ENCODE data around the gene KLHL1. TPM values are rescaled to one million over a fixed set of nuclear protein-coding genes. Genes with fewer than 3 reads are reported as not detected.

Gene KLHL1
- total and polyA plus RNA-seq, 12 donors, result under 0.01 to 0.28 (median 0.08) TPM; not detected in 7

DNA sequence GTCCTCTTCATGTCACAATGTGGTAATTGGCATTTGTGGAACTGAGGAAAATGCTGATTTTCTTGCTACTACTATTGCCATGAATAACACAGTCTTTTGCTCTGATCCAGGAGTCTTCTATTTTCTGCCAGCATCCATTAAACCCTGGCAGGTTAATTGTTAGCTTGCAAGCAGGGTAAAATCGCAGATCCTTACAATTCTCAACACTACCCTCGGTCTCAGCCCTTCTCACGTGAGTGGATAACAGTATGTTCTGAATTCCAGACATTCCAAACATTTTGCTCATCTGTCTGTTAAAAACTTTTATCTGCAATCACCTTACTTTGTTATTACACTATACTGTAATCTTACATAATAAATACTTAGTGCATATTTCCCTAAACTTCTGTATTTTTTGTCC is 251.9 kb downstream of the KLHL1 start:
- WGBS, 4 donors, result 42 to 51% (median 49%) methylated on average over 3 of the region's 3 CpGs
- H3K36me3 ChIP-seq (replicated peaks in 1 of 2), result no peaks in the 10 kb centered on the region
- H3K27ac ChIP-seq, result no peak overlapping the region
- no peak for DNase-seq
- no peaks in the 10 kb centered on the region for H3K27me3 ChIP-seq
- H3K4me3 ChIP-seq, result no peak overlapping the region
- H3K9me3 ChIP-seq (replicated peaks in 1 of 3), result no peaks in the 10 kb centered on the region
- intact Hi-C loops (cut with DNase I), result loop anchor here (5.0 to 10.0 kb wide), 2 partner anchors 319 to 322 kb away; no protein-coding TSS in a partner anchor
- TF ChIP-seq, protein P1, sequence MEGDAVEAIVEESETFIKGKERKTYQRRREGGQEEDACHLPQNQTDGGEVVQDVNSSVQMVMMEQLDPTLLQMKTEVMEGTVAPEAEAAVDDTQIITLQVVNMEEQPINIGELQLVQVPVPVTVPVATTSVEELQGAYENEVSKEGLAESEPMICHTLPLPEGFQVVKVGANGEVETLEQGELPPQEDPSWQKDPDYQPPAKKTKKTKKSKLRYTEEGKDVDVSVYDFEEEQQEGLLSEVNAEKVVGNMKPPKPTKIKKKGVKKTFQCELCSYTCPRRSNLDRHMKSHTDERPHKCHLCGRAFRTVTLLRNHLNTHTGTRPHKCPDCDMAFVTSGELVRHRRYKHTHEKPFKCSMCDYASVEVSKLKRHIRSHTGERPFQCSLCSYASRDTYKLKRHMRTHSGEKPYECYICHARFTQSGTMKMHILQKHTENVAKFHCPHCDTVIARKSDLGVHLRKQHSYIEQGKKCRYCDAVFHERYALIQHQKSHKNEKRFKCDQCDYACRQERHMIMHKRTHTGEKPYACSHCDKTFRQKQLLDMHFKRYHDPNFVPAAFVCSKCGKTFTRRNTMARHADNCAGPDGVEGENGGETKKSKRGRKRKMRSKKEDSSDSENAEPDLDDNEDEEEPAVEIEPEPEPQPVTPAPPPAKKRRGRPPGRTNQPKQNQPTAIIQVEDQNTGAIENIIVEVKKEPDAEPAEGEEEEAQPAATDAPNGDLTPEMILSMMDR (IDR thresholded peaks at IDR 0.05), result no peak
- TF ChIP-seq POLR2A (IDR thresholded peaks at IDR 0.05), result no peak
- no peaks in the 10 kb centered on the region for H3K4me1 ChIP-seq (replicated peaks in 1 of 2)

DNA sequence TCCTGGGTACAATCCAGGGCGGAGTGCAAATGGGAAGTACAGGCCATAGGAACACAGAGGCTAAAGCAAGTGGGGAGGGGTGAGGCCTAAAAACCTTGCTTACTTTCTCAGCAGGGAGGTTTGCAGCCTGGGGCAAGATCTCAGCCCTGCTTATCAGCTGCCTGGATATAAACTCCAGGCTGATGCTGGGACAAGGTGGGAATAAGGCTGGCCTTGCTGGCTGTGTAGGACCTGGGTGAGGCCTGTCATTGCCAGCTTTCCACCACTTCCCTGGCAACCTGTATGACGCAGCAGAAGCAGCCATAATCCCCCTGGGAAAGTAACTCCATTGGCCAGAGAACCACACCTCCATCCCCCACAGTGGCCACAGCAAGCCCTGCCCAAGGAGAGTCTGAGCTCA is 279.7 kb downstream of the KLHL1 start:
- no peak overlapping the region for H3K27ac ChIP-seq
- H3K9me3 ChIP-seq (replicated peaks in 1 of 3), result no peaks in the 10 kb centered on the region
- no peaks in the 10 kb centered on the region for H3K27me3 ChIP-seq
- no peak for DNase-seq
- TF ChIP-seq, protein P1 (IDR thresholded peaks at IDR 0.05), result no peak
- TF ChIP-seq POLR2A (IDR thresholded peaks at IDR 0.05), result no peak
- 89 to 100% (median 91%) methylated on average over 1 to 2 of the region's 2 CpGs for WGBS, 4 donors
- H3K4me3 ChIP-seq, result no peak overlapping the region
- intact Hi-C loops (cut with DNase I), result no loop called here
- H3K4me1 ChIP-seq (replicated peaks in 1 of 2), result no peaks in the 10 kb centered on the region
- no peaks in the 10 kb centered on the region for H3K36me3 ChIP-seq (replicated peaks in 1 of 2)

DNA sequence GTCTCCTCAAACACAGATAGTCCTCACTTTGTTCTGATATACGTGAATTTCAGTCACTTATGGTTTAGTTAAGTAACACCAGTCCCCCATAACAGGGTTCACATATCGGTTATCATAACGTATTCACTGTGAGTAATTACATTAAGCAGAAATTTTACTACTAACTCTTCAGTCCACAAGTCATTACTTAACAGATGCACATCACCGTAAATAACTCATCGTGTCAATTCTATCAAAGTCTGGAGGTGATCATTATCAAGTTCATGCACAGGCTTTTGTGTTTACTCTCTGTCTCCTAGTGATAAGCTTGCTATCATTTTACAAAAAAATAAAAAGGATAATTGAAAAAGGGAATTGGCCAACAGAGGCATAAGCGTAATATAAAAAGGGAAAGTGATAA is 288.1 kb downstream of the KLHL1 start:
- WGBS, 4 donors, result 72 to 81% (median 78%) methylated on average over 6 of the region's 6 CpGs
- H3K4me1 ChIP-seq (replicated peaks in 1 of 2), result no peaks in the 10 kb centered on the region
- H3K36me3 ChIP-seq (replicated peaks in 1 of 2), result no peaks in the 10 kb centered on the region
- no peak overlapping the region for H3K4me3 ChIP-seq
- no peak for TF ChIP-seq POLR2A (IDR thresholded peaks at IDR 0.05)
- TF ChIP-seq, protein P1 (IDR thresholded peaks at IDR 0.05), result no peak
- no peak overlapping the region for H3K27ac ChIP-seq
- no peaks in the 10 kb centered on the region for H3K27me3 ChIP-seq
- DNase-seq, result no peak
- no peaks in the 10 kb centered on the region for H3K9me3 ChIP-seq (replicated peaks in 1 of 3)
- intact Hi-C loops (cut with DNase I), result no loop called here

DNA sequence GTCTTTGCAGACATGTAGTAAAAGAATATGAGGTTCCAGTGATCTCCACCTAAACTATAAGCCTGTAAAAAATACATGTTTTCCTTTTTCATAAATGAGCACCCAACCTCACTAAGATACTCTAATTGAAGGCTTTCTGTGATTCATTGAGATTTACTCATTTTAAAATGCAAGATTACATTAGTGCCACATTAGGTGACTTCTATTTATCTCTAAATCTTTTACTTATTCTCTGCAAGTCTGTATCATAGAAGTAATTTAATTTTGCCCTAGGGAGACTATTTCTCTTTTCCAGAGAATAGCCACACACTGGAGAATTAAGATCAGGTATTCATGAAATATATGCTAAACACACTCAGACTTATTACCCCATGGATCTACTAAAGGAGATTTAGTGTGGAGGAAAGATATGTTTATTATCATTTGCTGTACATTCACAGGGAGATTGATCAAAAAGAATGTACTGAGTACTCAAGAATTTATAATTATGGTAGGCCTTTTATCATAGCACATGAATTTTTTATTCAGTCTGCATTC is 290.9 kb downstream of the KLHL1 start:
- intact Hi-C loops (cut with DNase I), result no loop called here
- Histone ChIP-seq H3K4me1 (replicated peaks in 1 of 2) (no peaks in the 10 kb centered on the region), H3K9me3 (replicated peaks in 1 of 3) (peaks cover 0 to 4% (median 0%) of the 10 kb centered on the region in 3 donors), H3K27ac (no peak overlapping the region), H3K4me3 (no peak overlapping the region), H3K27me3 (no peaks in the 10 kb centered on the region), H3K36me3 (replicated peaks in 1 of 2) (no peaks in the 10 kb centered on the region)
- no peak for TF ChIP-seq POLR2A (IDR thresholded peaks at IDR 0.05)
- TF ChIP-seq, protein P1 (IDR thresholded peaks at IDR 0.05), result no peak
- DNase-seq, result no peak

Data from adrenal gland (tissue), 12 donors.